Stimulated activated CD4-positive, alpha-beta T cell treated with anti-CD3 and anti-CD28 coated beads, Interleukin-4, amount 100 ng/mL, for 4 hours (primary cell): Measurements from ENCODE around the gene MRPL27.
"Not testable (repeated sequence)": the region's sequence is repeated elsewhere in the genome, so short reads cannot be mapped to it uniquely, and the experiment has no call there.

Source experiments
- DNase-seq, 2 experiments: peaks; one replicate each; pipeline ENCODE4 v3.0.0-alpha.2; 2020

The MRPL27 gene

DNA sequence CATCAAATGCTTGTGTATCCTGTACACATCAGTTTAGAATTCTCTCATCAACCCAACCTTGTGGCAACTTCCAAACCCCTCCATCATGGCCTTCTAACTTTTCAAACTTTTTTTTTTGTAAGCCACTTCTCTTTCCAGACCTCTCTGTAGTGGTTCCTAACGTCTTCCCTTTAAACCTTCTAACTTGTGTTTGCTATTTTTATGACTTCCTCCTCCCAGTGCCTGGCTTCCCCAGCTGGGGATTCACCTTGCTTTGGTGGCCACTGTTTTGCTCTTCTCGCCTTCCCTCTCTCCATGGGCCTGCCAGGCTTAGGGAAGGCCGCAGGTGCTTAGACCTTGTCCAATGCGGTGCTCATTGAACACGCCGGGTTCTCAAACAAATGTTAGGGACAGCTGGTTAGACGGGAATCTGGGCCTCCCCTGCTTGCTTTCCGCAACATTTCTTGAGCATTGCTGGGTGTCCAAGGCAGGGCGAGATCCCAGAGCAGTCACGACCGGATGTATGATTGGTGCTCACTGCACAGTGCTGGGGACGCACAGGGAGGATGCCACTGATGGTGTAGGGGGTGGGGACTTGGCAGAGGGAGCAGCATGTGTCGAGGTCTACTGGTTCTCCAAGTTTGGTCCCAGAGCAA, 28.1 kb downstream of the MRPL27 start:
- no peak for DNase-seq

DNA sequence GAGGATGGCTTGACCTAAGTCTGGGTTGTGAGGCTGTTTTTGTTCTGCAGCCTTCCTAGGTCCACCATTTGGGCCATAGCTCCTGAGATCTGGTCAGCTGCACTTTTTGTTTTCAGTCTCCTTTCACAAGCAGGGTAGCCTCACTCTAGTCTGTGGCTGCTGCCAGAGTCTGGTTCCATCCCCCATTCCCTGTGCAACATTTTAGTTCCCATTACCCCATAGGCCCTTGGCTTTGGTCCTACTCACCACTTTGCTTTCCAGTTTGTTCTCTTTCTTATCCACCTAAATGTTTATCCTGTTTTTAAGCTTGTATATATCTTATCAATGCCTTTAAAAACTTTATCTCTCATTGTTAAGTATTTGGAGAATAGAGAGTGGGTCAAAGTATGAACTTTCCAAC, 33.6 kb downstream of the MRPL27 start:
- DNase-seq = no peak

DNA sequence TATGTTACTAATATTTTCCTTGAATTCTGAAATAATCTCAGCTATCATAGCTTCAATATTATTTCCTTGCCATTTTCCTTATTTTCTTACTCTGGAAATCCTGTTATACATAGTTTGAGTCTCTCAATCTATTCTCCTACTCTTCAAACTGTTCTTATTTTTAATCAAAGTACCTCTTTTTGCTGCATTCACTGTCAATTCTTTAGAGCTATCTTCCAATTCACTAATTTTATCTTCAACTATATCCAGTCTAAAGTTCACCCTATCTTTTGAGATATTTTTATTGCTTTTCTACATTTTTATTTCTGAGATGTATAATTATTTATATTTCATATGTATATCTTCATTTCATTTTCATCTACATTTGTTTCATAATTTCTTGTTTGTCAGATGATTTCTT, 34.3 kb downstream of the MRPL27 start:
- no peak for DNase-seq

DNA sequence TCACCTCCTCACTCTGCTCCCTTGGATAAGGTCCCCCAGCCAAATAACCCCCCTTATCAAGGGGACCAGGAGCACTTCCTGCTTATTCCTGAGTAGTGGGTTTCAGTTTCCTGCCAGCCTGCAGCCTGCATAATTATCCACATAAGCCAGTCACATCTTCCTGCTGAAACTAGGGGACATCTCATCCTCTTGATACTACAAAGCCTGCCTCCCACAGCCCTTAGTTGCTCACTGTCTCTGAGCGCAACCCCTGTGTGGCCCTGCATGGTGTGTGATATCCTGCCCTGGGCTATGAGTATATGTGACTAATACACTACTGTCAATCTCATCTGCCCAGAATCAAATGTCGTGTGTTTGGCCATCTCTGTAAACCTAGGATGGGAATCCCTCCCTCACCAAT, 35.0 kb downstream of the MRPL27 start:
- no peak for DNase-seq

DNA sequence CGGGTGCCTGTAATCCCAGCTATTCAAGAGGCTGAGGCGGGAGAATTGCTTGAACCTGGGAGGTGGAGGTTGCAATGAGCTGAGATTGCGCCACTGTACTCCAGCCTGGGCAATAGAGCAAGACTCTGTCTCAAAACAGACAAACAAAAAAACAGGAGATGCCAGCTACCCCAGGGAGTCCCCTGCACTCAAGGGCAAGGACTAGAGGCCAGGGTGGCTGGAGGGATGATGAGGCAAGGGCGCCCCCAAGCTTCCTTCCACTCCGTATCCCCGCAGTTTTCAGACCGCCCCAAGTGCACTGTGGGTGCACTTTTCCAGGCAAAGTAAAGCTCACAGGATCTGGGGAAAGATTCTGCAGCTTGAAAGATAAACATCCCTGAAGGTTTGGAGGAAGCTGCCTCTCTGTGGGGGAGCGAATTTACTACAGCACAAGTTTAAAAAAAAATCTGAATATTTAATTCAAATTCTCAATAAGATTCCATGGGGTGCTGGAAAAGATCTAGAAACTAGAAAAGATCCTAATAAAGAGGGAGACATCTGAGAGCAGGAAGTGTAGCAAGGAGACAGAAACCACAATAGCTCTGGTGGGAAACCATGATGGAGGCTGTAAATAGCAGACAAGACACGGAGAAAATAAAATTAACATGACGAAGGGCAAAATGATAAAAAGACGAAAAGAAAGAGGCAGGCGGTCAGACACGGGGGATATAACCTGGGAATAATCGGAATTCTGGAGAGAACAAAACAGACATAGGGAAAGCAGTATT, 39.5 kb downstream of the MRPL27 start:
- not testable (repeated sequence) for DNase-seq

DNA sequence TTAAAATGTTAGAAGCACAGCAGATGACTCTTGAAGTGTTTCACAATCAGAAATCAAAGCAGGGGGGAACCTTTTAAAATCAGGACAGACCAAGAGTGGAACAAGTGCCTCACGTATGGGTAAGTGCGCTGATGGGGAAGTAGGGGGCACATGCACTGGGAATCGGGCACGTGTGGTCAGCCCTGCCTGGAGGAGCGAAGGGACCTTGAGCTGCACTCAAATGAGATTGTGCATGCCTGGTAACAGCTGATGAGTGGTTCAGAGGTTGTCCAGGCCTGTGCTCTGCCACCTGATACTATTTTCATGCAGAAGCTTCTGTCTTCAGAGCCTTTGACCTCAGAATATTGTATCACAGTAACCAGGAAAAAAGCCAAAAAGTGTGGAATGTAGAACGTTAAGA, 40.8 kb downstream of the MRPL27 start:
- DNase-seq = no peak

DNA sequence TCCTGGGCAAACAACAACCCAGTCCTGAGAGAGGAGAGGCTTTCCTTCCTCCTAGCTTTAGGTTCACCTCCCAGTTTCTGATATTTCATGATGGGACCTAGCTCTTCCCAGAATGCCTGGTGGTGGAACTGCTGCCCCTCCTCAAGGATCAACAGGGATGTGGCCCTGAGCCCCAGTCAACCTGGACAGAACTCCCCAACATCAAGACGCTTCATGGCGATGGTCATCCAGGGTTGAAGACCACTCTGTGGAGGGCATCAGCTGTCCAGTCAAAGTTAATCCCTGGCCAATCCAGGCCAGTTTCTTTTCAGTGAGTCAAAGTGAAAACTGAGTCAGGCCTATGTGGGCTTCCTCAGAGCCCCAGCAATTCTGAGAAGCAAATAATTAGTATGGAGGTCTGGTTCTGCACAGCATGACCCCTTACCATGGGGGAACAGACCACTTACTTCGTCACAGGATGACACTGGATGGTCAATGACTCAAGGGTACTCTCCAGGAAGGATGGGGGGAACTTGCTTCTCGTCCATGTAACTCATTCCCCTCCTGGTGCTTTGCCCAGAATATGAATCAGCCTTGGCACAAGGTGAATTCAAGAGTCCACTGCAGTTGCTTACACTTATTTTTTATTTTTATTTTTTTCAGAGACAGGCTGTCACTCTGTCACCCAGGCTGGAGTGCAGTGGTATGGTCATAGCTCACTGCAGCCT, 41.7 kb downstream of the MRPL27 start:
- no peak for DNase-seq

DNA sequence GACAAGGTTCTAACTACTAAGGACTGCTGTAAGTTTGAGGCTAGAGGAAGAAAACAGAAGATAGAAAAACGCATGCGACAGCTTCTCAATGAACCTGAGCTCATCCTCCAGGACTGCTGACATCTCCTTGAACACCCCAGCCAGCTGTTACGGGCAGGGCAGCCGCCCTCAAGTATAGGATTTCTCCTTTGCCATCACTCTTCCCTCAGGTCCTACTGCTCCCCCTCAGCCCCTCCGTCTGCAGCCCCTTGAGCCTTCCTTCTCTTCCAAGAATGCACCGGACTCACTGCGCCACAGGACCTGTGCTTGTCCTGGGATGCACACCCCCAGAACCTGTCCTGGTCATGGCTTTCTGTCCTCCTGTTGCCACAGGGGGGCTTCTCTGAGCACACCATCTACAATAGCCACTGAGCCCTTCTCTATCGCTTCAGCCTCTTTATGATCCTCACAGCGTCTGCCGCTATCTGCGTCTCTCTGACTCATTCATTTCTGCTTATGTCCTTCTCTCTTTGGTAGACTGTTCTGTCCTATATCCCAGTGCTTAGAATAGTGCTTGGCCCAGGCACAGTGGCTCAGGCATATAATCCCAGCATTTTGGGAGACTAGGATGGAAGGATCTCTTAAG, 42.7 kb downstream of the MRPL27 start:
- no peak for DNase-seq

DNA sequence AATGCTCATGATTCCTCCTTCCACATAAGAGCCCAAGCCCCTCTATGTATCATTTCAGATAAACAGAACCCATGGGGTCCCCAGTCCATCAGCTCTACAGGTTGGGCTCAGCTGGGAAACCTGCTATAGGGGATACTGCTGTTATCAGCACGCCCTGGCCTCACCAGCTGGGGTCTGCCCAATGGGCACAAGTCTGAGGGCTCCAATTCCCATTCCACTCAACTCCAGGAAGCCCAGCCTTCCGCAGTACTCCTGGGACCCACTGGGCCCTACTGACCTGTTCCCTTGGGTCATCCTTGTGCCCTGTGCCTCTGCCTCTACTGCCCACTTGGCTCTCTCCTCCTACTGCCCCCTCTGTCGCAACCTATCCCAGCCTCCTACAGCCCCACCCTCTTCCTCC, 43.3 kb downstream of the MRPL27 start:
- no peak for DNase-seq

DNA sequence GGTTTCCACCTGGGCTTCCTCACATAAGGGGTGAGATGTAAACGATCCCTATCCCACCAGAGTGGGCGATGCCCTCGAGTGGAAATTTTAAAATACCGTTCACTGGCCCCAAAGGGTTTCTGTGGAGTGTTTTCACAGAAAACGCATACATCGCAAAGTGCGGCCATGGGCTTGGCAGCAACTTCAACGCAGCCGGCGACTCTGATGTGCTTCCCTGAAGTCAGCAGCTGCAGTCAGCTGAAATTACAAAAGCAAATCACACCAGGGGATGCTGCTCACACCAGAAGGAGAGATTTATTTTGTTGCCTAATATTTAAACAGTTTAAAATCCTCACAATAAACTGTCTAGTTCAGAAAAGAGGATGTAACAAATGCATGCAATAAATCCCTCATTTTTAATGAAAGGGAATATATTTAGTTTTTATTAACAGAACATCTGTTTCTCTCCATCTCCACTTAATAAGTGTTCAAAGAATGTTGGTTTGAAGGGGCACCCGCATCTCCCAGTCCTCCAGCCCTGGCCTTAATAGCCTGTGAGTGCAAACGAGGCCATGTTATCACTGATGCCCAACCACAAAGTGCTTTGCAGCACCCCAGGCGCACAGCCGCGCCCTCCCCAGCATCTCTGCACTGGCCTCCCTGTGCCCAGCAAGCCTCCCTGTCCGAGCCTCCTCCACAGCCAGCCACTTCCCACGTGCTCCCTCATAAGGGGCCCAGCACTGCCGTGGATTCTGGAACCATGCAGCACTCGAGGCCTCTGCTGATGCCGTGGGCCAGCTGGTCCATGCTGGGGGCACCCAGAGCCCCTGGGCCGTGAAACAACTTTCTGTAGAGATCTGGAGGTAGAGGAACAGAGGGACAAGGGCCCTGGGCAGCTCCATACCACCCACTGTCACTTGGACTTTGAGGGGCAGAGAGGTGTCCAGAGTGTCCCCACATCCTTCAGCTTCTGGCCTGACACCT, 44.3 kb downstream of the MRPL27 start:
- no peak for DNase-seq

DNA sequence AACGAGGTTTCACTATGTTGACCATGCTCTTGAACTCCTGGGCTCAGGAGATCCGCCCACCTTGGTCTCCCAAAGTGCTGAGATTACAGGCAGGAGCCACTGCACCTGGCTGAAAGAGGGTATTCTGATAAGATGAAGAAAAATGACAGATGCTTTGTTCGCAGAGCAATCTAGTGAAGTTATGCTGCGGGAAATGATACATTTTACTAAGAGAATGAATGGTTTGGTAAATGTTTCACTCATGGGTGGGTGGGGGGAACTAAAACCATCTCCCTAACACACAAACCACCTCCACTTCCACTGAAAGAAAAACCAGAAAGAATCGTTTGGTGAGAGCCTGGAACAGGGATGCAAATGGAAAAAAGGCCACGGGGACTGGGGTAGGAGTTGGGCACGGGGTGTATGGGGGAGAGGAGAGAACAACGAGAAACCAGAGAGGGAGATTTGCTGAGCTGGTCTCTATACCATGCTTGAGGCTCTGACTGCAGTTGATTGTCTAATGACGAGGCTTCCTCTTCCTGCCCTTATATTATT, 46.1 kb downstream of the MRPL27 start:
- DNase-seq = no peak

DNA sequence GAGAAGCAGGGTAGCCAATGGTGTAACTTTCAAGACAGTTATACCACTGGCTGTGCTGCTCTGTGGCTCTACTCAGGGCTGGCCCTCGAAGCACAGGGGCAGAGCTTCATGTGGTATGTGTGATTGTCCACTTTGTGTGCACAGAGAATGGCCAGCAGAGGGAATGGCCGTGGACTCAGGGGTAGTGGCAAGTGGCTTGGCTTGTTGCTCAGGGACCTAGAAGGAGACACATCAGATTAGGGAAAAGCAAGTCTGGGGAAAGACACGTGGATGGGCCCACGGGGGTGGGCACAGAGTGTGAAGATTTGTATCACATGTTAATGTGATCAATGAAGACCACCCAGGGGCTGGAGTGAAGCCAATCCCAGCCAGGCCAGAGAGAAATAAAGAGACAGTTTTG, 47.1 kb downstream of the MRPL27 start:
- DNase-seq = no peak

DNA sequence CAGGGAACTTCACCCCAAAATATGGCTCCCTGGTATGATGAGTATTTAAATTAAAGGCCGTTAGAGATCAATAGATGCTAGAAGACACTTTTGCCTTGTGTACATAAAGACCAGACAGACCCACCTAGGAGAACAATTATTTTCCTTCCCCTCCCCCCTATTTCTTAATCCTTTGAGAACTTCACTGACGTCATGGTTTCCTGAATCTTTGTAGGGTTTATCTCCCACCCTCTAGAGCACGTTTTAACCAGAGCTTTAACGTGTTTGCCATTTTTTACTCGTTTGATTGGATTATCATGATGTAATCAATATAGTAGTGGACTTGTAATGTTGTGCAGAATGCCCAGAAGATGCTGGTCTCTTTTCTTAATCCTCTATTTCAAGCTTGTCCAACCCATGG, 49.9 kb downstream of the MRPL27 start:
- DNase-seq = no peak

DNA sequence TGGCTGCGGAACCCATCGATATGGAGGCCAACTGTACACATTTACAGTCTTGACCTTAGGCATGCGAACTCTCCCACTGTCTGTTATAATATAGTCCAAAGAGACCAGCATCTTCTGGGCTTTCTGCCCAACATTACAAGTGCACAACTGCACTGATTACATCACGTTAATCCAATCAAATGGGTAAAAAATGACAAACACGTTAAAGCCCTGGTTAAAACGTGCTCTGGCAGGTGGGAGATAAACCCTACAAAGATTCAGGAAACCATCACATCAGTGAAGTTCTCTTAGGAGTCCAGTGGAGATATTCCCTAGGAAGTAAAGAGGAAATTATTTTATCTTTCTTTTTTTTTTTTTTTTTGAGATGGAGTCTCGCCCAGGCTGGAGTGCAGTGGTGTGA, 50.7 kb downstream of the MRPL27 start:
- DNase-seq = no peak

DNA sequence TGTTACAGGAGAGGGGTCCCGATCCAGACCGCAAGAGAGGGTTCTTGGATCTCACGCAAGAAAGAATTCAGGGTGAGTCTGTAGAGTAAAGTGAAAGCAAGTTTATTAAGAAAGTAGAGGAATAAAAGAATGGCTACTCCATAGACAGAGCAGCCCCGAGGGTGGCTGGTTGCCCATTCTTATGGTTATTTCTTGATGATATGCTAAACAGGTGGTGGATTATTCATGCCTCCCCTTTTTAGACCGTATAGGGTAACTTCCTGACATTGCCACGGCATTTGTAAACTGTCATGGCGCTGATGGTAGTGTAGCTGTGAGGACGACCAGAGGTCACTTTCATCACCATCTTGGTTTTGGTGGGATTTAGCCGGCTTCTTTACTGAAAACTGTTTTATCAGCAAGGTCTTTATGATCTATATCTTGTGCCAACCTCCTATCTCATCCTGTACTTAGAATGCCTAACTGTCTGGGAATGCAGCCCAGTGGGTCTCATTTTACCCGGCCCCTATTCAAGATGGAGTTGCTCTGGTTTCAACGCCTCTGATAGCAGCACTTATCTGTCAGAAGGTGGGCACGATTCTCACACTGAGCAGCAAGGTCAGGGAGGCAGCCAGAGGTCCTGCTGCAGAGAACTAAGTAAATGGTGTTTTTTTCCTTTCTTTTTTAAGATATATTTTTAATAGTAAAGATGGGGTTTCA, 53.5 kb downstream of the MRPL27 start:
- no peak for DNase-seq

DNA sequence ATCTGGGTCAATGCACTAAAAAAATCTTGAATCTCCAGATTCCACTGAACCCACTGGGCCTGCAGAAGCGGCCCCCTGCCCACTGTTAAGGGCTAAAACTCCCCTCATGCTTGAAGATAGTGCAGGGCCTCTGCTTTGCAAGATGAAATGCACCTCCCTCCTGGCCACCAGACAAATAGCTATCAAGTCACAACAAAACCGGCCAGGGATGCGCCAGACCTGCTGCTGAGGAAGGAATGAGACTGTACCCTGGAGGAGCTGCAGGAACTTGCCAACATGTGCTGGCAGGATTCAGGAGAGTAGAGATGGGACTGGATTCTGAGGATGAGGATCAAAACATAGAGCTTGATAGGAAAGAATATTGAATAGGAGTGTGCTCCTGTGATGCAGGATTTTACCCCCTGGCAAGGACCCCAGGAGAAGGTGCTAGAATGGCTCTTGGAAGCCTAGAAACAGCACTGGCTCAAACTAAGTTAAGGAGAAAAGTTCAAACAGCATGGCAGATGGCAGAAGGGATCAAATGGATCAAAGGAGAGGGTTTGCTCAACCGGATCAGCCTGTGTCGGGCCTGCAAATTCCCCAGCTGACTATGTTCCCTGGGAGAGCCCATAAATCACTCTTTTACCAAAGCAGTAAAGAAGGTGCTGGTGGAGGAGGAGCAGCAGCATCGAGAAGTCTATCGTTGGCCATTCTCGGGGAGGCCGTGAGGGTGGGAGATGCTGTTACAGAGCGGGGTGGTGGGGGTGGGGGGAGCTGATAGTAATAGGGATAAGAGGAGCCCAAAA, 54.3 kb downstream of the MRPL27 start:
- DNase-seq = no peak
